GM18505 (cell line): ENCODE data around the gene KCNJ18.
"Not testable (repeated sequence)": the region's sequence is repeated elsewhere in the genome, so short reads cannot be mapped to it uniquely, and the experiment has no call there.

ENCODE experiments used
- ATAC-seq: cut with Tn5 transposase; IDR thresholded peaks from one replicate; pipeline ENCODE4 v1.9.1; 2021; ENCODE audit not compliant: unreplicated experiment
- POLR2A ChIP-seq: IDR thresholded peaks from 4 replicates; pipeline ENCODE4 v1.6.1; 2011; ENCODE audit warnings: borderline replicate concordance; ENCODE audit not compliant: insufficient read depth, insufficient read length; ENCODE audit errors: extremely low read depth

Gene KCNJ18

DNA sequence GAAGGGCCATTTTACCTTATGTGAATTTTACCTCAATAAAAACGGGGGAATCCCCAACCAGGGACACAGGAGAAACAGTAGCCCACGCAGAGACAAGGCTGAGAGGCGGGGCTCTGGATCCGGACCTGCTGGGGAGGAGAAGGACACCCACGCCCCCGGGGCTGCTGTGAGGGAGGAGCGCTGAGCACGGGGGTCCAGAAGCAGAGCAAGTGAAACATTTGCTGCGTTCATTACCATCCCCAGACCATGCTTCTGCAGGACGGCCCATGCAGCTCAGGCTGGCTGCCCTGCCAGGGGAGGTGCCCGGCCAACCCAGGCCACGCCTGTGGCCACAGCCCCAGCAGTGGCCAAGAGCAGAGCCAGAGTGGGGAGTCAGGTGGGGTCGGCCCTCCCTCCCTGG lies 50.0 kb downstream of the KCNJ18 start:
- ATAC-seq = no peak
- no peak for TF ChIP-seq POLR2A

GRCh38 chr17:21744151-21744550 lies 51.8 kb downstream of the KCNJ18 start:
- ATAC-seq = not testable (repeated sequence)

- not testable (repeated sequence) for ATAC-seq
These were observed 52.3 kb downstream of the KCNJ18 start for GRCh38 chr17:21744621-21745020.

- not testable (repeated sequence) for ATAC-seq
These were observed 53.2 kb downstream of the KCNJ18 start for GRCh38 chr17:21745385-21746054.

- ATAC-seq = not testable (repeated sequence)
These were observed 54.1 kb downstream of the KCNJ18 start for GRCh38 chr17:21746415-21746814.

- not testable (repeated sequence) for ATAC-seq
These were observed 55.0 kb downstream of the KCNJ18 start for GRCh38 chr17:21747195-21747915.

DNA sequence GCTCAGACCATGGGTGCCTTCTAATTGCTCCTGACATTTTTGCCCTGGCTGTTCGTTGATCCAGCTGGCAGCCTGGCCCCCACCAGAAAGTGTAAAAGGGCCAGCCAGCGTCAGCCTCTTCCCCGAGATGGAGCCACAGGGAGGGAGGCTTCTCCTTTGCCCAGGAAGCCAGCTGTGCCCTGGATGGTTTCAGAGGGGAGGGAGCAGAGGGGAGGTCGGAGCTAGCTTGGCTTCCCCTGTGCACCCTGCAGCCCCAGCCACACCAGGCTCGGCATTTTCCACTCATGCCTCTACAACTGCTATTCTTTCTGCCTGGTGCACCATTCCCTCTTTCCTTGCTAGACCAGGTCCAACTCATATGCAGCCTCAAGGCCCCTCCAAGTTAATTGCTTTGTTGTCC lies 56.4 kb downstream of the KCNJ18 start:
- ATAC-seq = not testable (repeated sequence)

GRCh38 chr17:21749696-21750531 lies 57.6 kb downstream of the KCNJ18 start:
- not testable (repeated sequence) for ATAC-seq

DNA sequence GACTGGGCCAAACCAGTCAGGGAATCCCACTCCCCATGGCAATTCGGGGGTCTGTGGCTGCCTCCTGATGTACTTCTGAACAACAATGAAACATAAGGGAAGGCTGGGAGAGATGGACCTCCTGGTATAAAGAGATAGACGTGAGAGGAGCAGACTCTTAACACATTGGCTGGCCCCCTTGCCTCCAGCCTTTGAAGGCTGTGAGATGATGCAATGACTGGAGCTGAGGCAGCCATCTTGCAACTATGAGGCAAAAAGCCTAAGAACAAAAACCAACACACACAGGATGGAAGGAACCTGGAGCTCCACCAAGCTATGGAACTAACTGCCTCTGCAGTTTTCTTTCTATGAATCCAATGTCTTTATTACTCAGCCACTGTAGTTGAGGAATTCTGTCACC lies 58.8 kb downstream of the KCNJ18 start:
- not testable (repeated sequence) for ATAC-seq
